Mesenchymal stem cell (in vitro differentiated cells and primary cell): ENCODE results near the gene DHRS7.

Experiments
- DNase-seq: peaks from one replicate; pipeline ENCODE4 v3.0.0-alpha.2; 2013
- H2AFZ ChIP-seq: one replicate; pipeline ENCODE4 v1.6.1; 2013; ENCODE audit warnings: low read depth, mild to moderate bottlenecking, control low read depth, inconsistent platforms, low read length, moderate library complexity
- H2AK5ac ChIP-seq: 2 replicates; pipeline ENCODE4 v1.6.1; 2013; ENCODE audit warnings: low read length, moderate library complexity, mild to moderate bottlenecking, inconsistent platforms; ENCODE audit not compliant: severe bottlenecking
- H2BK120ac ChIP-seq: one replicate; pipeline ENCODE4 v1.6.1; 2013; ENCODE audit warnings: low read depth, mild to moderate bottlenecking, inconsistent platforms, low read length, moderate library complexity
- H2BK12ac ChIP-seq, 2 experiments: one replicate each; pipeline ENCODE4 v1.6.1; 2013; ENCODE audit warnings: inconsistent platforms in 2 of 2, low read length in 2 of 2, mild to moderate bottlenecking in 2 of 2, moderate library complexity in 2 of 2, control low read depth in 1 of 2
- H2BK15ac ChIP-seq: one replicate; pipeline ENCODE4 v1.6.1; 2013; ENCODE audit warnings: mild to moderate bottlenecking, low read depth, inconsistent platforms; ENCODE audit not compliant: poor library complexity, severe bottlenecking
- H2BK5ac ChIP-seq: 2 replicates; pipeline ENCODE4 v1.6.1; 2013; ENCODE audit warnings: low read depth, mild to moderate bottlenecking, low read length, control low read depth, inconsistent platforms; ENCODE audit not compliant: poor library complexity, severe bottlenecking
- H3K14ac ChIP-seq, 2 experiments: one replicate each; pipeline ENCODE4 v1.6.1; 2013; ENCODE audit warnings: inconsistent platforms in 2 of 2, low read length in 2 of 2, control low read depth in 1 of 2, mild to moderate bottlenecking in 1 of 2, moderate library complexity in 1 of 2
- H3K18ac ChIP-seq, 2 experiments: one replicate each; pipeline ENCODE4 v1.6.1; 2013; ENCODE audit warnings: inconsistent platforms in 2 of 2, low read length in 2 of 2, control low read depth in 1 of 2, low read depth in 1 of 2, mild to moderate bottlenecking in 1 of 2
- H3K23ac ChIP-seq, 2 experiments: one replicate each; pipeline ENCODE4 v1.6.1; 2013; ENCODE audit warnings: inconsistent platforms in 2 of 2, low read length in 2 of 2, mild to moderate bottlenecking in 2 of 2, moderate library complexity in 2 of 2, control low read depth in 1 of 2
- H3K27ac ChIP-seq: 2 replicates; pipeline ENCODE4 v1.5.1; 2013; ENCODE audit warnings: mild to moderate bottlenecking, moderate library complexity, low read length, control low read depth, inconsistent platforms; ENCODE audit not compliant: poor library complexity, severe bottlenecking
- H3K27me3 ChIP-seq, 2 experiments: 2 replicates each; pipeline versions ENCODE4 v1.6.1 to v1.7.0; 2013; ENCODE audit warnings: low read length in 2 of 2, mild to moderate bottlenecking in 2 of 2, moderate library complexity in 2 of 2, control low read depth in 1 of 2, inconsistent platforms in 1 of 2; ENCODE audit not compliant: control insufficient read depth in 1 of 2, insufficient read depth in 1 of 2
- H3K36me3 ChIP-seq, 2 experiments: 2 replicates each; pipeline versions ENCODE4 v1.6.1 to v1.7.0; 2013; ENCODE audit warnings: low read length in 2 of 2, control low read depth in 1 of 2, inconsistent platforms in 1 of 2, low read depth in 1 of 2, mild to moderate bottlenecking in 1 of 2; ENCODE audit not compliant: insufficient read depth in 2 of 2, control insufficient read depth in 1 of 2
- H3K4ac ChIP-seq, 2 experiments: one replicate each; pipeline ENCODE4 v1.6.1; 2013; ENCODE audit warnings: inconsistent platforms in 2 of 2, low read length in 2 of 2, mild to moderate bottlenecking in 2 of 2, moderate library complexity in 2 of 2, control low read depth in 1 of 2, low read depth in 1 of 2
- H3K4me1 ChIP-seq: 2 replicates; pipeline ENCODE4 v1.6.1; 2013; ENCODE audit warnings: low read depth, low read length, control low read depth; ENCODE audit not compliant: control insufficient read depth, insufficient read depth
- H3K4me2 ChIP-seq: 2 replicates; pipeline ENCODE4 v1.6.1; 2013; ENCODE audit warnings: low read length, mild to moderate bottlenecking, inconsistent platforms; ENCODE audit not compliant: poor library complexity, severe bottlenecking
- H3K4me3 ChIP-seq, 2 experiments: 2 replicates each; pipeline versions ENCODE4 v1.5.1 to v1.7.0; 2013; ENCODE audit warnings: low read length in 2 of 2, mild to moderate bottlenecking in 2 of 2, control low read depth in 1 of 2, low read depth in 1 of 2; ENCODE audit not compliant: insufficient read depth in 1 of 2
- H3K79me1 ChIP-seq: replicated peaks from 2 replicates; pipeline ENCODE4 v1.6.1; 2013; ENCODE audit warnings: mild to moderate bottlenecking, control low read depth, low read length, inconsistent platforms; ENCODE audit not compliant: poor library complexity, severe bottlenecking
- H3K9ac ChIP-seq: 2 replicates; pipeline ENCODE4 v1.7.0; 2013; ENCODE audit warnings: mild to moderate bottlenecking, low read length, moderate library complexity
- H3K9me3 ChIP-seq: 2 replicates; pipeline ENCODE4 v1.7.0; 2013; ENCODE audit warnings: mild to moderate bottlenecking, low read length; ENCODE audit not compliant: control insufficient read depth
- H4K8ac ChIP-seq: one replicate; pipeline ENCODE4 v1.6.1; 2013; ENCODE audit warnings: inconsistent platforms, mild to moderate bottlenecking, low read length, moderate library complexity
- H4K91ac ChIP-seq: one replicate; pipeline ENCODE4 v1.6.1; 2013; ENCODE audit warnings: mild to moderate bottlenecking, low read length, inconsistent platforms
- WGBS: methylation state at CpG from one replicate; pipeline ENCODE4 v1.1.7; 2013; ENCODE audit warnings: mixed read lengths; 5-methylcytosine and 5-hydroxymethylcytosine counted together

The DHRS7 gene

DNA sequence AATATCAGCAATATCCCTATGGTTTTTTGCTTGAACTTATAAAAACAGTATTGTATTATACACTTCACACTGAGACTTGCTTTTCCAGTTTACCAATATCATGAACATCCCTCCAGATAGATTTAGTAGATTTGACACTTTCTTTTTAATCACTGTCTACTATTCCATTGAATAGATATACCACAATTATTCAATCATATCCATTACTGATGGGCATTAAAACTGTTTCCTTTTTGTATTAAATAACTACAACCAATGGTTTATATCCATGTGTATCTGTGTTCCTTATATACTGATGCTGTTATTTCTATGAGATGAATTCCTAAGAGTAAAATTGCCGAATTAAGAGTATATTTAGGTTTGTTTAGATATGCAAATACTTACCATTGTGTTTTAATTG is 13.0 kb upstream of the DHRS7 start:
- H3K79me1 ChIP-seq = no peaks in the 10 kb centered on the region
- H3K27ac ChIP-seq = no peak overlapping the region
- no peak overlapping the region for H3K4ac ChIP-seq
- H2AFZ ChIP-seq = no peak overlapping the region
- H3K4me3 ChIP-seq = no peak overlapping the region
- DNase-seq = no peak
- H3K23ac ChIP-seq = no peak overlapping the region
- H4K91ac ChIP-seq = no peak overlapping the region
- H3K9me3 ChIP-seq = peaks cover 3% of the 10 kb centered on the region
- no peak overlapping the region for H4K8ac ChIP-seq
- no peak overlapping the region for H3K9ac ChIP-seq
- no peak overlapping the region for H3K4me2 ChIP-seq
- H3K27me3 ChIP-seq = no peaks in the 10 kb centered on the region
- H3K4me1 ChIP-seq = no peaks in the 10 kb centered on the region
- no peak overlapping the region for H3K14ac ChIP-seq
- H2AK5ac ChIP-seq = no peak overlapping the region
- WGBS = no CpG with 5 or more reads among the region's 1 CpG
- no peak overlapping the region for H2BK120ac ChIP-seq
- H2BK12ac ChIP-seq = no peak overlapping the region
- no peak overlapping the region for H2BK15ac ChIP-seq
- H3K18ac ChIP-seq = no peak overlapping the region
- no peaks in the 10 kb centered on the region for H3K36me3 ChIP-seq
- H2BK5ac ChIP-seq = no peak overlapping the region

DNA sequence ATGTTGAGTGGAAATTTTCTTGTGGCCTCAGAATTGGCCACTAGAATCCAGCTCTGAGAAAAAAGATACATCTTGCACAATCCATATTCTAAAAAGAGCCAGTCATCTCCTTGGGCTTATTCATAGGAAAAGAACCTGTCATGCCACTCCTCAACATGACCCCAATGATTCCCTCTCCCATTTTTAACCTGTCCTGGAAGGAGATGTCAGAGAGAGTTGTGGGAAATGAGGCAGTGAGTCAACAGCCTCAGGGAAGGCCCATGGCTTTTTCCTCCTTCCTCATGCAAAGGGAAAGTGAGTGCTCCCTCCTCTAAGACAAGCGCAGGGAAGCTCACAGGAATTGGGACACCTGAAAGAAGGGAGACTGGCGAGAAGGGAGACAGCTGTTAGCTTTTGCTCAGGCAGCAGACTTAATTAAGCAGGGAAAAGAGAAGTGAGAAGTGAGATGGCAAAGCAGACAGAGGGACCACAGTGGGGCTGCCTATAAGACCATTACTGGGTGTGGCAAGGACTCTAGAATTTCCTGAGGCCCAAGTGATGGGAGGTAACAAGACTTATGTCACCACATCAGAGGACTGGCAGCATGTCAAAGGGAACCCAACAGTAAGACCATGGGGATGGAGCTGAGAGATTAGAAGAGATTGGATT is 10.2 kb upstream of the DHRS7 start:
- no peak overlapping the region for H4K91ac ChIP-seq
- H2AK5ac ChIP-seq = no peak overlapping the region
- no peaks in the 10 kb centered on the region for H3K79me1 ChIP-seq
- H3K27ac ChIP-seq = no peak overlapping the region
- H2BK120ac ChIP-seq = no peak overlapping the region
- no peak overlapping the region for H3K14ac ChIP-seq
- no peak for DNase-seq
- H3K9me3 ChIP-seq = peaks cover 3% of the 10 kb centered on the region
- no peaks in the 10 kb centered on the region for H3K27me3 ChIP-seq
- no peaks in the 10 kb centered on the region for H3K36me3 ChIP-seq
- no peak overlapping the region for H3K9ac ChIP-seq
- H3K4me1 ChIP-seq = no peaks in the 10 kb centered on the region
- H3K4ac ChIP-seq = no peak overlapping the region
- no peak overlapping the region for H2AFZ ChIP-seq
- no peak overlapping the region for H2BK5ac ChIP-seq
- H3K23ac ChIP-seq = no peak overlapping the region
- no peak overlapping the region for H2BK15ac ChIP-seq
- H4K8ac ChIP-seq = no peak overlapping the region
- no peak overlapping the region for H3K4me2 ChIP-seq
- H3K4me3 ChIP-seq = no peak overlapping the region
- WGBS = 74% methylated on average over 2 of the region's 2 CpGs
- no peak overlapping the region for H2BK12ac ChIP-seq
- no peak overlapping the region for H3K18ac ChIP-seq

GRCh38 chr14:60174352-60175254 is 9.4 kb upstream of the DHRS7 start:
- Histone ChIP-seq H4K8ac (no peak overlapping the region), H3K4ac (no peak overlapping the region), H3K27me3 (no peaks in the 10 kb centered on the region), H3K27ac (no peak overlapping the region), H2BK12ac (no peak overlapping the region), H3K79me1 (no peaks in the 10 kb centered on the region), H3K18ac (no peak overlapping the region), H3K36me3 (no peaks in the 10 kb centered on the region), H3K4me3 (no peak overlapping the region), H3K23ac (no peak overlapping the region), H3K9ac (no peak overlapping the region), H3K14ac (no peak overlapping the region), H2AK5ac (no peak overlapping the region), H3K4me1 (no peaks in the 10 kb centered on the region), H2BK15ac (no peak overlapping the region), H2BK120ac (no peak overlapping the region), H2AFZ (no peak overlapping the region), H4K91ac (no peak overlapping the region), H3K9me3 (peaks cover 3% of the 10 kb centered on the region), H3K4me2 (no peak overlapping the region), H2BK5ac (no peak overlapping the region)
- 75% methylated on average over 11 of the region's 11 CpGs for WGBS
- DNase-seq = no peak

DNA sequence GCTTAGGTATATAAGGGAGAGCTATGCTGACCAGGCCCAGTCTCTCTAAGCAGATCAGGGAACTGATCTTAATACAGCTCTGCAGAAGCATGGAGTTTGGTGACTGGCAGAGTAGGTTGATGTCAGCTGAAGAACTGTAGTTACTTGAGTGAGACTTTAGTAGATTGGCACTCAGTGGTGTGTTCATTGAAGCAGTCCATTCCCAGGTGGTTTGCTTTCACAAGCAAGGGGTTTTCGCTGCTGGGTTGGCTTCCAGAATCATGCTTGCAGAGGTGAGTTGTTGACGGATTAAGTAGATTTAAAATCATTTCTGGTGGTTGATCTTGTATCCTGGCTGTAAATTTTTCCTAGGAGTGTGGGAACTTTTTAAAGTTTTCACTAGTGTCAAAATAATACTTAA is 6.5 kb upstream of the DHRS7 start:
- no peak for DNase-seq
- H3K18ac ChIP-seq = no peak overlapping the region
- 93% methylated on average over 2 of the region's 2 CpGs for WGBS
- no peaks in the 10 kb centered on the region for H3K4me1 ChIP-seq
- H3K9ac ChIP-seq = no peak overlapping the region
- no peak overlapping the region for H4K8ac ChIP-seq
- H2BK15ac ChIP-seq = no peak overlapping the region
- H3K36me3 ChIP-seq = no peaks in the 10 kb centered on the region
- no peaks in the 10 kb centered on the region for H3K79me1 ChIP-seq
- H3K4me2 ChIP-seq = no peak overlapping the region
- no peak overlapping the region for H2AK5ac ChIP-seq
- no peak overlapping the region for H2AFZ ChIP-seq
- no peak overlapping the region for H2BK12ac ChIP-seq
- no peak overlapping the region for H3K4ac ChIP-seq
- no peak overlapping the region for H3K14ac ChIP-seq
- H3K27ac ChIP-seq = no peak overlapping the region
- H3K27me3 ChIP-seq = no peaks in the 10 kb centered on the region
- no peaks in the 10 kb centered on the region for H3K9me3 ChIP-seq
- H2BK5ac ChIP-seq = no peak overlapping the region
- H2BK120ac ChIP-seq = no peak overlapping the region
- no peak overlapping the region for H4K91ac ChIP-seq
- H3K23ac ChIP-seq = no peak overlapping the region
- no peak overlapping the region for H3K4me3 ChIP-seq
